Erythroblast (primary cell): ENCODE results near the gene MUC3A.

Source experiments
- DNase-seq, 2 experiments: peaks; one replicate each; lab custom pipeline; 2025; lab: John Stamatoyannopoulos, UW
- GATA1 ChIP-seq: IDR thresholded peaks from 2 replicates; pipeline ENCODE4 v1.6.1; 2011; ENCODE audit warnings: low read depth, mild to moderate bottlenecking, control low read depth, low read length, moderate library complexity
- POLR2A ChIP-seq: IDR thresholded peaks from 2 replicates; pipeline ENCODE4 v1.6.1; 2011; ENCODE audit warnings: mild to moderate bottlenecking, low read length

Gene MUC3A

DNA sequence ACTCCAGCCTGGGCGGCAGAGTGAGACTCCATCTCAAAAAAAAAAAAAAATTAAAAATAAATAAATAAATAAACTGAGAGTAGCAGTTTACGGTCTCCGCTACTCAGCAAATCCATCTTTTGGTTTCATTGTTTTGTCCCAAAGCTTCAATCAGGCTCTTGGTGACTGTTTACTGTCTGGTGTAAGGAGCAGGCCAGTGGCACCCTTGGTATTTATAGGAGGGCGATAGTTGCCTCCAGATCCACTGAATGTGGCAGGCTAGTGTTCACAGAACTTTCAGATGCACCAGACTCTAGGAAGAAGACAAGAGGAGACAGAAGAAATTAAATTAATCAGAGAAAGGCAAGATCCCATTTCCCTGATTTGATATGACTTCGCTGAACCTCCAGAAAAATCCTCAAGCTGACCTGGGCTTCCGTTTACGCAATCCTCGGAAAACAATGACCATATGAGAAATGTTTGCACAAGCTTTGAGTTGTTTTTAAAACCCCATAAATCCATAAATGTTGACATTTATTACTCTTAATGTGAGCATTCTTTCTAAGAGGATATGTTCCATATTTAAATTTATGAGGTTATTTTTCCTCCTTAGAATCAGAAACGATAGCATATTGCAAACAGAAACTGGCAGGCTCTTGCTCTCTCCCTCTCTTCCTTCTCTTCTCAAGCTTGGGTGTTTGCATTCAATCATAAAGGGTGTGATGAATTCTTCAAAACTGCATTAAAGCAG is 7.1 kb upstream of the MUC3A start:
- no peak for TF ChIP-seq POLR2A
- TF ChIP-seq GATA1: no peak
- no peak for DNase-seq

DNA sequence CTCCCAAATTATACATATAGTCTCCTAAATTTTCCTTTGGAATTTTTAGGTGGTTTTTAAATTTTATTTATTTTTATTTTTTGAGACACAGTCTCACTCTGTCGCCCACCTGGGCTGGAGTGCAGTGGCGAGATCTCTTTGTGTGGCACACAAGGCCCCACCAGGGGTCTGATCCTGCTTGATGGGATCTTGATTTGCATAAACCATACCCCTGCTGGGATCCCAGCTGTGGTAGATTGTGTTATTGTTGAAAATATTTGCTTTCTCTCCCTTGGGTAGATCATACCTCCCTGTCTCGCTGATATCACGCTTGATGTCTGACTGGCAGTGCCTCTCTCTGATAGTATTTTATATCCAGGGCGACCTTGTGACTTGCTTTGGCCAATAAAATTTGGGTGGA is 5.6 kb upstream of the MUC3A start:
- DNase-seq: no peak
- TF ChIP-seq GATA1 (no peak), POLR2A (no peak)

DNA sequence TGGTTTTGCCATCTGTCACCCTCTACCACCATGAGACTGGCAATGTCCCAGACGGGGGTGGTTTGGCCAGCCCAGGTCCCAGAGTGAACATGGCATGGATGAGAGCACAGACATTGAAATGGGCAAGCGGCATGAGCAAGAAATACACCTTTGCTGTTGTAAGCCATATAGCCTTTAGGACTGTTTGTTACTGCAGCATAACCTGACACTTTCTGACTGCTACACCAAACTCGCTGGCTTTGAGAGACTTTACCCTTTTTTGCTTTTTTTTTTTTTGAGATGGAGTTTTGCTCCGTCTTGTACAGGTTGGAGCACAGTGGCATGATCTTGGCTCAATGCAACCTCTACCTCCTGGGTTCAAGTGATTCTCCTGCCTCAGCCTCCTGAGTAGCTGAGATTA is 5.2 kb upstream of the MUC3A start:
- no peak for DNase-seq
- TF ChIP-seq GATA1: no peak
- no peak for TF ChIP-seq POLR2A

DNA sequence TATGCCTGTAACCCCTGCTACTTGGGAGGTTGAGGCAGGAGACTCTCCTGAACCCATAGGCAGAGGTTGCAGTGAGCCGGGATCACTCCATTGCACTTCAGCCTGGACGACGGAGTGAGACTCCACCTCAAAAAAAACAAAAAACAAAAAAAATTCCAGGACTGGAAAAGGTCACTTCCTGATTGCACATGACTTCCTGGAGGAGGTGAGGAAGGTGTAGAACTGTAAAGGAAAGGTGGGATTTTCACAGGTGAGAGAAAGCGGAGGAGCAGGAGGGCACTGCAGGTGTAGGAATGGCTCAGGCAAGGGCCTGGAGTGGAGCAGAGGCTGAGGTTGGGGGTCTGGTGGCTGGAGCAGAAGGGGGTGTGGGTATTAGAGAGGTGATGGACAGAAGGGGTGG is 3.2 kb upstream of the MUC3A start:
- no peak for TF ChIP-seq POLR2A
- no peak for TF ChIP-seq GATA1
- no peak for DNase-seq

DNA sequence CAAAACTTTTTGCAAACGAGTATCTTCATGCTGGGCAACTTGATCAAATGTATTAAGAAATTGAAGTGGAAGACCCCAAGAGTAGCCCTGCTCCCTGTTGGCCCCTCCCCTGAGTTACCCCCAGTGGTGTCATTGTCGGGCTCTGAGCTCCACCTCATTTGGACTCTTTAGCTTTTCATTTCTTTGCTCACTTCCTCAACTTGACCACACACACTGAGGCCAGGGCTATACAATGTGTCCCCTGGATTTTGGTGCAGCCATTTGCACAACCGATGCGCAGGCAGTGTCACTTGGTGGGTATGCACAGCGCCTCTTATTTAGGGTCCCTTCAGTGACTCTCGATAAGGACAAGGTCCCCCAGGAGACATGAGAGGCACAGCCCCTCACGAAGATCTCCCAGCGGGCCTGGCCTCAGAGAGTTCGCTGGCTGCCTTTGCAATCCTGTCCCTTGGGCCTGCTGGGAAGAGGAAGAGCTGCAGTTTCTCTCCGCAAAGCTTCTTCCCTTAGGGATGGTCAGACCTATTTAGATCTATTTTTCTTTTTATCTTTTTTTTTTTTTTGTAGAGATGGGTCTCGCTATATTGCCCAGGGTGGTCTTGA is 2.5 kb upstream of the MUC3A start:
- TF ChIP-seq POLR2A (no peak), GATA1 (no peak)
- no peak for DNase-seq

DNA sequence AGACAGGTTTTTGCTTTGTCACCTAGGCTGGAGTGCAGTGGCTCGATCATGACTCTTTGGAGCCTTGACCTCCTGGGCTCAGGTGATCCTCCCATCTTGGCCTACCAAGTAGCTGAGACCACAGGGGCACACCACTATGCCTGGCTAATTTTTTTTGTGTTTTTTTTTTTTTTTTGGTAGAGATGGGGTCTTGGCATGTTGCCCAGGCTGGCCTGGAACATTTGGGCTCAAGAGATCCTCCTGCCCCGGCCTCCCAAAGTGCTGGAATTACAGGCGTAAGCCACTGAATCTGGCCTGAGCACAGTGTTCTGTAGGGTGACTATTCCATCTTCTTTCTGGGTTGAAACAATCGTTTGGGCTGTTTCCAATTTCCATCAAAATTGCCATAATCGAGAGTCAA is 1.5 kb upstream of the MUC3A start:
- no peak for DNase-seq
- TF ChIP-seq GATA1 (no peak), POLR2A (no peak)

DNA sequence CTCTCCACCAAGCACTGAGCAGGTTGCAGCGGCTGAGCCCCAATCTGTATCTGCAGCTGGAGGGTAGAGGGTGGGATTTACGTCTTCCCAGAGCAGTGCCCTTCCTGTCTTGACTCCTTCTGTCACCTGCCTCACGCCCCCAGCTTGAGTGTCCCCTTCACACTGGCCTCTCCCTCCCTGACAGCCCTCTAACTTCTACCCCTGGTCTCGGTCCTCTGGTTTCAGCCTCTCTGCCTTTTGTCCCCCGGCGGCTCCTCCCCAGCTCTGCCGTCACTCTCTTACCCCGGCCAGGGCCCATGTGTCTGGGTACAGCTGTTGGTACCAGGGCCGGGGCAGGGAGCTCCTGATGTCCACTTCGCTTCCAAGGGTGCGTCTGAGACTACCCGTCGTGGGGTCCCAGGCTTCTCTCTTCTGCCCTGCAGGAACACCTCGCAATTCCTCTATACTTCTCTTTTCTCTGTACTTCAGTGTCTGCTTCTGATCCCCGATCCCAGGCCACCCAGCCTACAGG is 654 bp downstream of the MUC3A start:
- TF ChIP-seq GATA1: no peak
- no peak for TF ChIP-seq POLR2A
- no peak for DNase-seq

DNA sequence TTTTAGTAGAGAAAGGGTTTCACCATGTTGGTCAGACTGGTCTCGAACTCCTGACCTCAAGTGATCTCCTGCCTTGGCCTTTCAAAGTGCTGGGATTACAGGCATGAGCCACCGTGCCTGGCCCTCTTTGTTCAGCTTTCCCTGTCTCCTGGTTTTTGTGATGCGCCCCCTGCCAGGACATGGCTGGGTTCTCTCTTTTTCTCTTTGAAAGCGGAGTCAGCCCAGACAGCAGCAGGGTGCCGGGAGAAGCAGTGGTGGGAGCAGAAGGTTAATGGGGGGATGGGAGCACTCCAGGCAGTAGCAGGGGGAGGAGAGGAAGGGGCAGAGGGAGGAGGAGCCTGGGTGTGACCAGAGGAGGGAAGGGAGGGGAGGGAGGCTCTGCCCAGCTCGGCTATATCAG is 1.8 kb downstream of the MUC3A start:
- no peak for DNase-seq
- TF ChIP-seq GATA1 (no peak), POLR2A (no peak)

DNA sequence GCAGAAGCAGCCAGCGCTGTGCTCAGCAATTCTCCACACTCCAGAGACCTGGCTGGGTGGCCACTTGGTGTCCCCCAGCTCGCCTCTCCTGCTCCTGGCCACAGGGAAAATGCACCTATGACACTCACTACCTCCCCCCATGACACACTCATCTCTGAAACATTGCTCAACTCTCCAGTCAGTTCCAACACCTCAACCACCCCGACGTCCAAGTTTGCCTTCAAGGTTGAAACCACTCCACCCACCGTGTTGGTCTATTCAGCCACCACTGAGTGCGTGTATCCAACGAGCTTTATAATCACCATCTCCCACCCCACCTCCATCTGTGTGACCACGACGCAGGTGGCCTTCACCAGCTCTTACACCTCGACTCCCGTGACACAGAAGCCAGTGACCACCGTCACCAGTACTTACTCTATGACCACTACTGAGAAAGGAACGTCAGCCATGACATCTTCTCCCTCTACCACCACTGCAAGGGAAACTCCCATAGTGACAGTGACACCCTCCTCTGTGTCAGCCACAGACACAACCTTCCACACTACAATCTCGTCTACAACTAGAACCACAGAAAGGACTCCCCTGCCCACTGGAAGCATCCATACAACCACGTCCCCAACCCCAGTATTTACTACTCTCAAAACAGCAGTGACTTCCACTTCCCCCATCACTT is 2.7 kb downstream of the MUC3A start:
- TF ChIP-seq POLR2A: no peak
- TF ChIP-seq GATA1: no peak
- no peak for DNase-seq

DNA sequence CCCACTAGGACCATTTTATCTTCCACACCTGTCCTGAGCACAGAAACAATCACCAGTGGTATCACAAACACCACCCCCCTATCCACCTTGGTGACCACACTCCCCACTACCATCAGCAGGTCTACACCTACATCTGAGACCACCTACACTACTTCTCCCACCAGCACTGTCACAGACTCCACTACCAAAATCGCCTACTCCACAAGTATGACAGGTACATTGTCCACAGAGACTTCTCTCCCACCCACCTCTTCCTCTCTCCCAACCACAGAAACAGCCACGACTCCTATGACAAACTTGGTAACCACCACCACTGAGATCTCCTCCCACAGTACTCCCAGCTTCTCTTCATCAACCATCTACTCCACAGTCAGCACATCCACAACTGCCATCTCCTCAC is 3.3 kb downstream of the MUC3A start:
- DNase-seq: no peak
- no peak for TF ChIP-seq GATA1

DNA sequence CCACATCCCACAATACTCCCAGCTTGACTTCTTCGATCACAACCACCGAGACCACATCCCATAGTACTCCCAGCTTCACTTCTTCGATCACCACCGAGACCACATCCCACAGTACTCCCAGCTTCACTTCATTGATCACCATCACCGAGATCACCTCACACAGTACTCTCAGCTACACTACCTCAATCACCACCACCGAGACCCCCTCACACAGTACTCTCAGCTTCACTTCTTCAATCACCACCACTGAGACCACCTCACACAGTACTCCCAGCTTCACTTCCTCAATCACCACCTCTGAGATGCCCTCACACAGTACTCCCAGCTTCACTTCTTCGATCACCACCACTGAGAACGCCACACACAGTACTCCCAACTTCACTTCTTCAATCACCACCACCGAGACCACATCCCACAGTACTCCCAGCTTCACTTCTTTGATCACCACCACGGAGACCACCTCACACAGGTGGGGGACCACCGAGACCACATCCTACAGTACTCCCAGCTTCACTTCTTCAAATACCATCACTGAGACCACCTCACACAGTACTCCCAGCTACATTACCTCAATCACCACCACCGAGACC is 8.6 kb downstream of the MUC3A start:
- TF ChIP-seq POLR2A (no peak), GATA1 (no peak)
- DNase-seq: no peak

DNA sequence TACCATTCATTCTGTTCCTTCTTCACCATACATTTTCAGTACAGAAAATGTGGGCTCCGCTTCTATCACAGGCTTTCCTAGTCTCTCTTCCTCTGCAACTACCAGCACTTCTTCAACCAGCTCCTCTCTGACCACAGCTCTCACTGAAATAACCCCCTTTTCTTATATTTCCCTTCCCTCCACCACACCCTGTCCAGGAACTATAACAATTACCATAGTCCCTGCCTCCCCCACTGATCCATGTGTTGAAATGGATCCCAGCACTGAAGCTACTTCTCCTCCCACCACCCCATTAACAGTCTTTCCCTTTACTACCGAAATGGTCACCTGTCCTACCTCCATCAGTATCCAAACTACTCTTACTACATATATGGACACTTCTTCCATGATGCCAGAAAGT is 10.6 kb downstream of the MUC3A start:
- no peak for DNase-seq
- TF ChIP-seq POLR2A (no peak), GATA1 (no peak)

DNA sequence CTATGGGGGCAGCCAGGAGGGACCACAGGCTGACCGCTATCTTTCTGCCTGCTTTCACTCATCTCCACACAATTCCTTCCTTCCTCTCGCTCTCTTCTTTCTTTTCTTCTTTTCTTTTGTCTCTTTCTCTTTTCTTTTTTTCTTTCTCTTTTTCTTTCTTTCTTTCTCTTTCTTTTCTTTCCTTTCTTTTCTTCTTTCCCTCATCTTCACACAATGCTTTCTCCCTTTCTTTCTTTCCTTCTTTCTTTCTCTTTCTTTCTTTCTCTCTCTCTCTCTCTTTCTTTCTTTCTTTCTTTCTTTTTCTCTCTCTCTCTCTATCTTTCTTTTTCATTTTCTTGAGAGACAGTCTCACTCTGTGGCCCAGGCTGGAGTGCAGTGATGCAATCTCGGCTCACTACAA is 13.2 kb downstream of the MUC3A start:
- TF ChIP-seq GATA1 (no peak), POLR2A (no peak)
- no peak for DNase-seq

DNA sequence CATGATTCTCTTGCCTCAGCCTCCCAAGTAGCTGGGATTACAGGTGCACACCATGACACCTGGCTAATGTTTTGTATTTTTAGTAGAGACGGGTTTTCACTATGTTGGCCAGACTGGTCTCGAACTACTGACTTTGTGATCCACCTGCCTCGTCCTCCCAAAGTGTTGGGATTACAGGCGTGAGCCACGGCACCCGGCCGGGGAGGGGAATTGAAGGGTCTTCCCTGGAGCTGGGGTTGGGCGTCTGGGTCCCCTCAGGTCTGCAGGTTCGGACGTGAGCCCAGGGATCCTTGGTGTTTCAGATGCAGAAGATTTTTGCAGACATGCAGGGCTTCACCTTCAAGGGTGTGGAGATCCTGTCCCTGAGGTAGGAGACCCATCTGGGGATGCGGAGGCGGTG is 14.1 kb downstream of the MUC3A start:
- no peak for TF ChIP-seq GATA1
- no peak for TF ChIP-seq POLR2A
- no peak for DNase-seq

DNA sequence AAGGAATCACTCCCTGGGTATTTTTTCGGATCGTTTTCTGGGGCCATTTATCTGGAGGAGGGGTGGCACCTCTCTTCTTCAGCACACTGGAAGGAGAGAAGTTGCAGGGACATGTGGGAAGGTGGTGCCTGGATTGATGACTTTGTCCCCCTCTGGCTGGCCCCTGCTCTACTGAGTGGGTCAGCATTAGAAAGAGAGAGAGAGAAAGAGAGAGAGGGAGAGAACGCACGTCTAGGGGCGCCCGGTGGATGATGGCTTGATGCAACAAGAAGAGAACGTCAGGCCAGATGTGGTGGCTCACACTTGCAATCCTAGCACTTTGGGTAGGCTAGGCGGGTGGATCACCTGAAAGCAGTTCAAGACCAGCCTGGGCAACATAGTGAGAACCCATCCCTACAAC is 14.5 kb downstream of the MUC3A start:
- no peak for TF ChIP-seq GATA1
- TF ChIP-seq POLR2A: no peak
- no peak for DNase-seq
